ENCODE results near the gene STK32C.

DNA sequence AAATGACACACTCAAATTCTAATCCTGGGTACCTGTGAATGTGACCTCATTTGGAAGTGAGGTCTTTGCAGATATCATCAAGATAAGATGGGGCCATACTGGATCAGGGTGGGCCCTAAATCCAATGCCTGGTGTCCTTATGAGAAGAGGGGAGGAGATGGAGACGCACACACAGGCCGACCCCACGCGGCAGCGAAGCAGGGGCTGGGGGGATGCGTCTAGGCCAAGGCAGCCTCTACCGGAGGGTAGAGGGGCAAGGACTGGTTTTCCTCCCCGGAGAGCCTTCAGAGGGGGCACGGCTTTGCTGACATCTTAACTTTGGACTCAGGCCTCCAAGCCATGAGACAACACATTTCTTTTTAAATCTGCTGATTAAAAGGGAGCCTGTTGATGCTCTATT is 87.7 kb downstream of the STK32C start:
- TF ChIP-seq CTCF (conservative IDR thresholded peaks at IDR 0.05) (no peak), EZH2 (IDR thresholded peaks at IDR 0.05; ENCODE audit: low read depth) (no peak)
